GM12878 (cell line): ENCODE results near the gene KRTAP21-2. TPM values are rescaled to one million over a fixed set of nuclear protein-coding genes. Genes with fewer than 3 reads are reported as not detected.

Experiments
- ATAC-seq: fragments of 200-7000 bp; cut with Tn5 transposase; 3 replicates; pipeline ENCODE4 v1.9.1; 2020; ENCODE audit warnings: mild to moderate bottlenecking, moderate library complexity
- BruUV-seq: library from RNA; stranded (reverse); fragments of 400-500 nt; replicated peaks from 2 replicates; lab custom pipeline; 2021; lab: Mats Ljungman, UMichigan
- CTCF ChIA-PET: fragments of 300-600 bp; sonication (Branson Sonifier 250); formaldehyde crosslinking; extraction: SDS; loops from one replicate; lab custom pipeline; 2021; ENCODE audit warnings: inconsistent platforms; lab: Yijun Ruan, JAX
- POLR2A ChIA-PET: fragments of 350-600 bp; formaldehyde crosslinking; extraction: SDS; loops from one replicate; lab custom pipeline; 2021; ENCODE audit warnings: inconsistent platforms; lab: Charles Lee
- RAD21 ChIA-PET: fragments of 300-600 bp; sonication (Branson Sonifier 250); formaldehyde crosslinking; loops from one replicate; lab custom pipeline; 2023; ENCODE audit warnings: antibody characterized with exemption; ENCODE audit not compliant: unreplicated experiment; lab: Charles Lee
- SMC1A ChIA-PET: fragments of 300-600 bp; sonication (Branson Sonifier 250); formaldehyde crosslinking; loops from one replicate; lab custom pipeline; 2023; ENCODE audit not compliant: unreplicated experiment, uncharacterized antibody; lab: Charles Lee
- DNase-seq: peaks from one replicate; pipeline ENCODE4 v3.0.0-alpha.2; 2011; ENCODE audit warnings: low read depth, low spot score
- FAIRE-seq: peaks from 3 replicates; lab custom pipeline; 2011; peaks lifted over from hg19 to GRCh38; lab: Jason Lieb, UNC
- H2AFZ ChIP-seq: 2 replicates; pipeline ENCODE4 v1.6.0; 2011; ENCODE audit warnings: low read depth, low read length, control low read depth; ENCODE audit not compliant: control insufficient read depth
- H3K27ac ChIP-seq: 2 replicates; pipeline ENCODE4 v1.5.1; 2011; ENCODE audit warnings: control low read depth; ENCODE audit not compliant: control insufficient read depth, insufficient read depth
- H3K27me3 ChIP-seq, 2 experiments: replicated peaks in 1 of 2; 2 replicates each; pipeline versions ENCODE4 v1.6.0 to v1.6.1; 2011; ENCODE audit warnings: low read length in 1 of 2; ENCODE audit not compliant: control insufficient read depth in 2 of 2, insufficient read depth in 2 of 2
- H3K36me3 ChIP-seq, 2 experiments: 2 replicates each; pipeline ENCODE4 v1.5.1; 2011; ENCODE audit warnings: low read length in 1 of 2; ENCODE audit not compliant: control insufficient read depth in 2 of 2, insufficient read depth in 2 of 2
- H3K4me1 ChIP-seq: 2 replicates; pipeline ENCODE4 v1.6.1; 2011; ENCODE audit warnings: mild to moderate bottlenecking, low read length, moderate library complexity, mixed read lengths; ENCODE audit not compliant: control insufficient read depth, insufficient read depth
- H3K4me2 ChIP-seq: 2 replicates; pipeline ENCODE4 v1.6.0; 2011; ENCODE audit warnings: control low read depth; ENCODE audit not compliant: control insufficient read depth, insufficient read depth
- H3K4me3 ChIP-seq: fragments of 200-600 bp; sonication (generic); 2 replicates; pipeline ENCODE4 v1.5.1; 2016
- H3K79me2 ChIP-seq: 2 replicates; pipeline ENCODE4 v1.6.0; 2011; ENCODE audit warnings: low read length; ENCODE audit not compliant: control insufficient read depth, insufficient read depth
- H3K9ac ChIP-seq: 2 replicates; pipeline ENCODE4 v1.8.0; 2011; ENCODE audit warnings: low read length, control low read depth, mixed read lengths; ENCODE audit not compliant: control insufficient read depth, insufficient read depth
- H3K9me3 ChIP-seq: replicated peaks from 3 replicates; pipeline ENCODE4 v1.5.1; 2011; ENCODE audit warnings: mild to moderate bottlenecking, low read length; ENCODE audit not compliant: control insufficient read depth, insufficient read depth
- H4K20me1 ChIP-seq: 2 replicates; pipeline ENCODE4 v1.6.0; 2011; ENCODE audit not compliant: control insufficient read depth, insufficient read depth
- BCL11A ChIP-seq: IDR thresholded peaks from 2 replicates; pipeline ENCODE4 v1.6.1; 2011; ENCODE audit warnings: low read depth, low read length
- DPF2 ChIP-seq: fragments of 450-650 bp; IDR thresholded peaks from 2 replicates; pipeline ENCODE4 v1.6.1; 2017; ENCODE audit warnings: mild to moderate bottlenecking
- IKZF2 ChIP-seq, 2 experiments: fragments of 450-650 bp; IDR thresholded peaks; 2 replicates each; pipeline ENCODE4 v1.6.1; 2017; ENCODE audit warnings: mild to moderate bottlenecking in 2 of 2, moderate library complexity in 2 of 2
- IRF3 ChIP-seq: fragments of 450-650 bp; IDR thresholded peaks from 2 replicates; pipeline ENCODE4 v1.6.1; 2014; ENCODE audit warnings: mild to moderate bottlenecking
- IRF4 ChIP-seq: IDR thresholded peaks from 2 replicates; pipeline ENCODE4 v1.6.1; 2011; ENCODE audit warnings: low read depth, low read length
- IRF5 ChIP-seq: fragments of 450-650 bp; IDR thresholded peaks from 2 replicates; pipeline ENCODE4 v1.6.1; 2017; ENCODE audit warnings: borderline replicate concordance
- JUNB ChIP-seq: IDR thresholded peaks from 2 replicates; pipeline ENCODE4 v1.6.1; 2016; ENCODE audit warnings: antibody characterized with exemption, mild to moderate bottlenecking
- MAX ChIP-seq: IDR thresholded peaks from 2 replicates; pipeline ENCODE4 v1.6.1; 2012; ENCODE audit warnings: low read depth, low read length, improper control_type of control experiment
- MEF2B ChIP-seq: fragments of 450-650 bp; IDR thresholded peaks from 2 replicates; pipeline ENCODE4 v1.6.1; 2018; ENCODE audit warnings: mild to moderate bottlenecking, moderate library complexity; ENCODE audit not compliant: partially characterized antibody, poor library complexity, severe bottlenecking
- NFYB ChIP-seq: IDR thresholded peaks from 2 replicates; pipeline ENCODE4 v1.6.1; 2011; ENCODE audit warnings: low read depth, mild to moderate bottlenecking, low read length, improper control_type of control experiment, moderate library complexity; ENCODE audit not compliant: insufficient read depth
- NR2C2 ChIP-seq: IDR thresholded peaks from 2 replicates; pipeline ENCODE4 v1.6.1; 2011; ENCODE audit warnings: borderline replicate concordance, low read depth; ENCODE audit not compliant: control insufficient read depth, insufficient read length
- RCOR1 ChIP-seq: conservative IDR thresholded peaks from 2 replicates; pipeline ENCODE4 v1.6.1; 2012; ENCODE audit warnings: low read depth, low read length, improper control_type of control experiment
- RFX5 ChIP-seq: IDR thresholded peaks from 2 replicates; pipeline ENCODE4 v1.6.1; 2011; ENCODE audit warnings: low read depth, low read length, improper control_type of control experiment
- SIN3A ChIP-seq: IDR thresholded peaks from 2 replicates; pipeline ENCODE4 v1.6.1; 2012; ENCODE audit warnings: low read depth, low read length, improper control_type of control experiment
- SMAD1 ChIP-seq: fragments of 450-650 bp; IDR thresholded peaks from 2 replicates; pipeline ENCODE4 v1.6.1; 2018; ENCODE audit warnings: mild to moderate bottlenecking, low read depth; ENCODE audit not compliant: partially characterized antibody
- SMARCA5 ChIP-seq: fragments of 450-650 bp; IDR thresholded peaks from 2 replicates; pipeline ENCODE4 v1.6.1; 2017; ENCODE audit warnings: mild to moderate bottlenecking
- SP1 ChIP-seq: IDR thresholded peaks from one replicate; pipeline ENCODE4 v1.6.1; 2011; ENCODE audit warnings: low read depth, low read length
- STAT1 ChIP-seq: fragments of 450-650 bp; conservative IDR thresholded peaks from 2 replicates; pipeline ENCODE4 v1.6.1; 2014; ENCODE audit warnings: antibody characterized with exemption, mild to moderate bottlenecking
- TBL1XR1 ChIP-seq: IDR thresholded peaks from 2 replicates; pipeline ENCODE4 v1.6.1; 2012; ENCODE audit warnings: low read depth, low read length, improper control_type of control experiment
- USF2 ChIP-seq: IDR thresholded peaks from 2 replicates; pipeline ENCODE4 v1.6.1; 2011; ENCODE audit warnings: low read depth, low read length, improper control_type of control experiment, borderline replicate concordance
- YY1 ChIP-seq: IDR thresholded peaks from 2 replicates; pipeline ENCODE4 v1.6.1; 2011; ENCODE audit warnings: low read depth, mild to moderate bottlenecking, low read length
- ZNF384 ChIP-seq: IDR thresholded peaks from 2 replicates; pipeline ENCODE4 v1.6.1; 2012; ENCODE audit warnings: low read depth, mild to moderate bottlenecking, low read length, improper control_type of control experiment, borderline replicate concordance
- ZNF622 ChIP-seq: fragments of 450-650 bp; IDR thresholded peaks from 2 replicates; pipeline ENCODE4 v1.6.1; 2017; ENCODE audit warnings: mild to moderate bottlenecking, inconsistent platforms
- ZSCAN29 ChIP-seq: fragments of 450-650 bp; IDR thresholded peaks from 2 replicates; pipeline ENCODE4 v1.6.1; 2017; ENCODE audit warnings: mild to moderate bottlenecking, moderate library complexity
- WGBS: methylation state at CpG from one replicate; pipeline ENCODE4 v1.1.6; 2016; ENCODE audit warnings: low lambda C conversion rate; ENCODE audit not compliant: insufficient replicate concordance, insufficient coverage; ENCODE audit errors: missing lambda C conversion rate; 5-methylcytosine and 5-hydroxymethylcytosine counted together
- in situ Hi-C: fragments of 300-500 bp; cut with MboI; formaldehyde crosslinking; loops from 9 replicates; pipeline ENCODE4 v1.14.3; 2018; ENCODE audit warnings: mixed read lengths
- intact Hi-C: fragments of 100-400 bp; cut with micrococcal nuclease; formaldehyde crosslinking; loops from one replicate; pipeline ENCODE4 v1.14.2; 2022; ENCODE audit not compliant: unreplicated experiment
- polyA plus RNA-seq, 11 experiments: library from polyadenylated mRNA; depleted of rRNA in 4 of 11; unstranded in 6 of 11; stranded (reverse) in 5 of 11; fragments of >200 nt; fragmentation: Nextera tagmentation in 4 of 11; fragmentation: Illumina TruSeq in 1 of 11; extraction: Ambion mirVana in 4 of 11; extraction: Trizol in 1 of 11; gene quantifications; 1 replicate in 1 of 11; 2 replicates in 10 of 11; pipeline versions ENCODE4 v1.2.1 to v1.2.3, GENCODE V29; 2011 to 2016; ENCODE audit warnings: inconsistent platforms in 2 of 11, missing spikeins in 2 of 11, low read depth in 1 of 11
- total RNA-seq, 4 experiments: library from RNA; depleted of rRNA in 3 of 4; stranded (reverse); fragments of >200 nt in 3 of 4; fragmentation: Illumina TruSeq in 1 of 4; extraction: Trizol in 1 of 4; gene quantifications; 2 replicates each; pipeline versions ENCODE4 v1.2.1 to v1.2.3, GENCODE V29; 2013 to 2021

KRTAP21-2 gene
- total and polyA plus RNA-seq, 10 of the 15 experiments (the other 5 are each of a cell fraction or from before 2014, with no cell fraction given): not detected

- Histone ChIP-seq H3K36me3 (no peaks in the 10 kb centered on the region), H3K27ac (no peak within 1 kb of the TSS), H3K4me1 (no peaks in the 10 kb centered on the region), H3K9ac (no peak within 1 kb of the TSS), H3K79me2 (no peaks in the 10 kb centered on the region), H4K20me1 (no peaks in the 10 kb centered on the region), H3K27me3 (no peaks in the 10 kb centered on the region), H3K4me2 (no peak within 1 kb of the TSS), H2AFZ (no peak within 1 kb of the TSS), H3K9me3 (no peaks in the 10 kb centered on the region), H3K4me3 (no peak within 1 kb of the TSS)
- DNase-seq (no peak), FAIRE-seq (no peak), ATAC-seq (peak; percentile 88)
- intact Hi-C loops (no loop called here), in situ Hi-C loops (no loop called here)
- ChIA-PET RAD21 (interaction anchor here (0.6 to 0.8 kb wide), 2 partner anchors 10 to 313 kb away, joined by 3 read pairs; no protein-coding TSS in a partner anchor), CTCF (interaction anchor here (1.4 to 1.5 kb wide), 2 partner anchors 105 to 213 kb away, joined by 3 read pairs; no protein-coding TSS in a partner anchor), SMC1A (no interaction called here), POLR2A (no interaction called here)
- 0% methylated on average over 3 of the region's 3 CpGs for WGBS
- no TSS peak for BruUV-seq
- TF ChIP-seq DPF2: peak; percentile 90
- no peak for TF ChIP-seq TBL1XR1
- TF ChIP-seq SMARCA5: no peak
- TF ChIP-seq IRF3: no peak
- TF ChIP-seq RFX5: no peak
- TF ChIP-seq ZSCAN29: no peak
- peak; percentile 25; the same call in 1 of the 2 replicates for TF ChIP-seq IRF4
- TF ChIP-seq NFYB: no peak
- TF ChIP-seq IRF5: no peak
- no peak for TF ChIP-seq ZNF622
- no peak for TF ChIP-seq USF2
- peak; percentile 74 for TF ChIP-seq JUNB
- no peak for TF ChIP-seq SIN3A
- TF ChIP-seq STAT1: no peak
- peak; percentile 51 for TF ChIP-seq MEF2B
- TF ChIP-seq SP1: no peak
- TF ChIP-seq BCL11A: peak; percentile 53; the same call in 1 of the 2 replicates
- TF ChIP-seq YY1: no peak
- no peak for TF ChIP-seq SMAD1
- TF ChIP-seq ZNF384: no peak
- peak; percentile 86 to 88 for TF ChIP-seq IKZF2 (IDR thresholded peaks at IDR 0.05)
- TF ChIP-seq RCOR1: no peak
- TF ChIP-seq NR2C2: no peak
- no peak for TF ChIP-seq MAX
These were observed 28.7 kb downstream of the KRTAP21-2 start, which contains the start of gene KRTAP21-3 for GRCh38 chr21:30718239-30718909. KRTAP21-3 (minus strand) TSS chr21:30718777; CDS start chr21:30718759, 18 bp downstream.
